Body of pancreas (tissue), 4 donors: ENCODE results near the gene PFKM. TPM values are rescaled to one million over a fixed set of nuclear protein-coding genes. Genes with fewer than 3 reads are reported as not detected.

Experiments used
- ATAC-seq: fragments of 150-250 bp; one replicate; pipeline ENCODE4 v1.9.1; 2016
- DNase-seq, 4 donors: peaks; one replicate each; pipeline ENCODE4 v3.0.0-alpha.2; 2019
- H3K27ac ChIP-seq, 4 donors: fragments of 200-600 bp; sonication (generic); 1 replicate in 3 of 4; 2 replicates in 1 of 4; pipeline versions ENCODE4 v1.5.1 to v1.6.1; 2016 to 2019; ENCODE audit warnings: mild to moderate bottlenecking in 1 of 4, mixed read lengths in 1 of 4, moderate library complexity in 1 of 4
- H3K27me3 ChIP-seq, 2 donors: fragments of 200-600 bp; sonication (generic); one replicate each; pipeline ENCODE4 v1.6.0; 2016; ENCODE audit warnings: mild to moderate bottlenecking in 1 of 2
- H3K36me3 ChIP-seq, 2 donors: fragments of 200-600 bp; sonication (generic); replicated peaks in 1 of 2; 2 replicates each; pipeline ENCODE4 v1.5.1; 2016; ENCODE audit warnings: low read depth in 2 of 2; ENCODE audit not compliant: insufficient read depth in 1 of 2
- H3K4me1 ChIP-seq: fragments of 200-600 bp; sonication (generic); one replicate; pipeline ENCODE4 v1.6.0; 2016
- H3K4me3 ChIP-seq, 2 donors: fragments of 200-600 bp; sonication (generic); 1 replicate in 1 of 2; 2 replicates in 1 of 2; pipeline ENCODE4 v1.5.1; 2016 to 2019
- H3K9me3 ChIP-seq, 3 donors: fragments of 200-600 bp; sonication (generic); 1 replicate in 2 of 3; 2 replicates in 1 of 3; pipeline ENCODE4 v1.5.1; 2016
- CTCF ChIP-seq, 7 experiments: fragments of 450-650 bp in 4 of 7; fragments of 200-600 bp in 3 of 7; sonication (generic) in 3 of 7; IDR thresholded peaks; one replicate each; pipeline ENCODE4 v1.5.1; 2016 to 2019; ENCODE audit warnings: antibody characterized with exemption in 7 of 7
- POLR2A ChIP-seq, 3 donors: fragments of 450-650 bp; IDR thresholded peaks; one replicate each; pipeline ENCODE4 v1.6.1; 2016; ENCODE audit warnings: antibody characterized with exemption in 3 of 3, mild to moderate bottlenecking in 2 of 3
- WGBS, 2 donors: methylation state at CpG; one replicate each; pipeline ENCODE4 v1.1.5; 2017; 5-methylcytosine and 5-hydroxymethylcytosine counted together
- intact Hi-C: fragments of 100-400 bp; cut with DNase I; formaldehyde crosslinking; loops from one replicate; pipeline ENCODE4 v1.15.1; 2023
- total RNA-seq, 2 donors: library from RNA; depleted of rRNA; stranded (reverse); fragments of >200 nt; gene quantifications; one replicate each; pipeline ENCODE4 v1.1.0, GENCODE V29; 2016

The PFKM gene
- total RNA-seq, 2 donors from 2014 or later, result 14.3 to 16.8 TPM

- H3K27me3 ChIP-seq, result peaks cover 0 to 10% of the 10 kb centered on the region in 2 donors
- TF ChIP-seq POLR2A (IDR thresholded peaks at IDR 0.05) (no peak), CTCF (IDR thresholded peaks at IDR 0.05) (no peak)
- H3K4me1 ChIP-seq, result peaks cover 14% of the 10 kb centered on the region
- WGBS, 2 donors, result 71 to 73% methylated on average over 10 of the region's 10 CpGs
- intact Hi-C loops, result no loop called here
- no peak overlapping the region for H3K27ac ChIP-seq
- no peak overlapping the region for H3K4me3 ChIP-seq
- ATAC-seq, result no peak
- no peaks in the 10 kb centered on the region for H3K36me3 ChIP-seq
- H3K9me3 ChIP-seq, result no peaks in the 10 kb centered on the region
- no peak for DNase-seq
Observed at GRCh38 chr12:48187916-48188695, 68.9 kb downstream of the PFKM start.

DNA sequence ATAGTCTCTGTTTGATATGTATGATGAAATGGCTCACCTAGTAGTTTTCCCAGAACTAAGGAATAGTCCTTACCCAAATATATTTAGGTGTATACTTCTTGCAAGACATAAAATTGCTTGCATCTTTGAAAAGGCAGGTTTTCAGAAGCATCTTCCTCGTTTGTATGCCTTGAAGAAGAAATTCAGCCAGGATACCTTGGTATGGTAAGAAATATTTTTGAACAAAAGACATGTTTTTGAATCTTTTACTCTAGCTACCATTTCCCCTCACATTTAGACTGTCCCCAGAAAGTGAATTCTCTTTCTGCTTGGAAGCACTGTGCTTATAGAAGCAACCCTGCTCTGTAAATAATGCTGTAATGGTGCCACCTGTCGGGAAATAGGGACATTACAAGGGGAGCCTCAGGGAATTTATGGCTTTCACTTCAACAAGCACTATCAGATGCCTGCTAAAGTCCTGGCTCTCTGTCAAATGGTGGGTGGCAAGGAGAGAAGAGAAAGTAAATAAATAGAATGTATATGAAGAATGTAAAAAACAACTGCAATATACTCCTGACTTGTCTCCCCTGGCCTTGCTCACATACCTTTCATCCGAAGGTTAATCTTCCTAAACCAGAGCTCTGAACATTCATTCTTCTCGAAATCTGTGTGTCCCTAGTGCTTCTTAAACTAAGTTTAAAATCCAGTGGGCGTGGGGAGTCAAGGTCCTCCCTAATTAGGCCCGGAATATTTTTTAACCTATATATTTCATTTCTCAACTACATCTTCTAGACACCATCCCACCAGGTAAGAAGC, 70.4 kb downstream of the PFKM start:
- intact Hi-C loops, result no loop called here
- H3K27ac ChIP-seq, result no peak overlapping the region
- no peaks in the 10 kb centered on the region for H3K27me3 ChIP-seq
- H3K4me3 ChIP-seq, result no peak overlapping the region
- no peaks in the 10 kb centered on the region for H3K9me3 ChIP-seq
- H3K4me1 ChIP-seq, result no peaks in the 10 kb centered on the region
- peak; percentile 53 to 89 (median 81) for TF ChIP-seq CTCF (IDR thresholded peaks at IDR 0.05)
- no peak for TF ChIP-seq POLR2A (IDR thresholded peaks at IDR 0.05)
- no peaks in the 10 kb centered on the region for H3K36me3 ChIP-seq
- peak; percentile 84 for ATAC-seq
- WGBS, 2 donors, result 35 to 37% methylated on average over 6 of the region's 6 CpGs
- DNase-seq, result peak; percentile 68 to 79 (median 72)

- no peaks in the 10 kb centered on the region for H3K9me3 ChIP-seq
- no peak for TF ChIP-seq CTCF (IDR thresholded peaks at IDR 0.05)
- TF ChIP-seq POLR2A (IDR thresholded peaks at IDR 0.05), result no peak
- no peak overlapping the region for H3K27ac ChIP-seq
- H3K4me3 ChIP-seq, result no peak overlapping the region
- H3K4me1 ChIP-seq, result no peaks in the 10 kb centered on the region
- intact Hi-C loops, result no loop called here
- no peaks in the 10 kb centered on the region for H3K36me3 ChIP-seq
- no peaks in the 10 kb centered on the region for H3K27me3 ChIP-seq
- DNase-seq (no peak), ATAC-seq (no peak)
Observed at GRCh38 chr12:48191096-48191495, 71.9 kb downstream of the PFKM start.

DNA sequence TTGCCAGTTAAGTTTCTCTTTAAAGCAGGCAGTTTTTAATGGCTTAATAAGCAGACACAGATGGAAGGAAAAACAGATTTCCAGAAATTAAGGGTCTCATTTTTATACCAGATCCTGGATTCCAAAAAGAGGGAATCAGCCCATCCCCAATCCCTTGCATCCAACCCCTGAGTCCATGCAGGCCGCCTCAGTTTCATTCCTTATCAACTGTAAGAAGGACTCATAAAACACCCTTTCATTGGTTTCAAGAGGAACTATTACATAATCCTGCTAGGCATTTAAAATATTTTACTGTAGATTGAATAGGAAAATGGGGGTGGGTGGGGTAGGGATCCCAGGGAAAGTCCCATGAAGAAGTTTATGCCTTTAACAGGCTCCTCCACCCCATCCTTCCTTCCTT, 73.7 kb downstream of the PFKM start:
- 59 to 64% methylated on average over 1 of the region's 1 CpG for whole genome bisulfite sequencing, 2 donors

More for the DNA sequence above, 73.7 kb downstream of the PFKM start:
- TF ChIP-seq POLR2A (IDR thresholded peaks at IDR 0.05) (no peak), CTCF (IDR thresholded peaks at IDR 0.05) (no peak)
- ATAC-seq (no peak), DNase-seq (no peak)
- Histone ChIP-seq H3K27ac (no peak overlapping the region), H3K36me3 (no peaks in the 10 kb centered on the region), H3K27me3 (no peaks in the 10 kb centered on the region), H3K9me3 (no peaks in the 10 kb centered on the region), H3K4me3 (no peak overlapping the region), H3K4me1 (peaks cover 6% of the 10 kb centered on the region)
- intact Hi-C loops, result no loop called here
